Liver (tissue), 3 donors: ENCODE results near the gene SFMBT2.

Source experiments
- GABPA ChIP-seq, 2 donors: IDR thresholded peaks in 1 of 2; conservative IDR thresholded peaks in 1 of 2; 2 replicates each; pipeline ENCODE4 v1.6.1; 2016; ENCODE audit warnings: antibody characterized with exemption in 2 of 2, mild to moderate bottlenecking in 1 of 2, moderate library complexity in 1 of 2
- HNF4G ChIP-seq: IDR thresholded peaks from 2 replicates; pipeline ENCODE4 v1.6.1; 2016; ENCODE audit warnings: antibody characterized with exemption
- JUND ChIP-seq, 2 donors: IDR thresholded peaks; 2 replicates each; pipeline ENCODE4 v1.6.1; 2016; ENCODE audit warnings: antibody characterized with exemption in 2 of 2
- RAD21 ChIP-seq, 2 donors: IDR thresholded peaks; 2 replicates each; pipeline ENCODE4 v1.6.1; 2016; ENCODE audit warnings: antibody characterized with exemption in 2 of 2, mild to moderate bottlenecking in 2 of 2
- RXRA ChIP-seq, 2 donors: IDR thresholded peaks; 2 replicates each; pipeline ENCODE4 v1.6.1; 2017 to 2018; ENCODE audit warnings: antibody characterized with exemption in 2 of 2, mild to moderate bottlenecking in 1 of 2
- SP1 ChIP-seq: IDR thresholded peaks from 2 replicates; pipeline ENCODE4 v1.6.1; 2018; ENCODE audit warnings: antibody characterized with exemption, mild to moderate bottlenecking
- TAF1 ChIP-seq: conservative IDR thresholded peaks from 2 replicates; pipeline ENCODE4 v1.6.1; 2016; ENCODE audit warnings: antibody characterized with exemption, mild to moderate bottlenecking
- YY1 ChIP-seq: IDR thresholded peaks from 2 replicates; pipeline ENCODE4 v1.6.1; 2016; ENCODE audit warnings: antibody characterized with exemption, mild to moderate bottlenecking
- TF ChIP-seq, protein P1 (sequence below): fragments of 150-350 bp; IDR thresholded peaks from 2 replicates; pipeline ENCODE4 v1.5.1; 2017; ENCODE audit warnings: improper control_type of control experiment, low read depth, low read length; ENCODE audit not compliant: missing input control
- TF ChIP-seq, protein P2 (sequence below): IDR thresholded peaks from 2 replicates; pipeline ENCODE4 v1.6.1; 2016; ENCODE audit warnings: antibody characterized with exemption
- TF ChIP-seq, protein P3 (sequence below): IDR thresholded peaks from 2 replicates; pipeline ENCODE4 v1.6.1; 2016; ENCODE audit warnings: antibody characterized with exemption
- TF ChIP-seq, protein P4 (sequence below): IDR thresholded peaks from 2 replicates; pipeline ENCODE4 v1.6.1; 2016; ENCODE audit warnings: antibody characterized with exemption, mild to moderate bottlenecking
- donor health status: healthy.
- donor health status: healthy.

DNA sequence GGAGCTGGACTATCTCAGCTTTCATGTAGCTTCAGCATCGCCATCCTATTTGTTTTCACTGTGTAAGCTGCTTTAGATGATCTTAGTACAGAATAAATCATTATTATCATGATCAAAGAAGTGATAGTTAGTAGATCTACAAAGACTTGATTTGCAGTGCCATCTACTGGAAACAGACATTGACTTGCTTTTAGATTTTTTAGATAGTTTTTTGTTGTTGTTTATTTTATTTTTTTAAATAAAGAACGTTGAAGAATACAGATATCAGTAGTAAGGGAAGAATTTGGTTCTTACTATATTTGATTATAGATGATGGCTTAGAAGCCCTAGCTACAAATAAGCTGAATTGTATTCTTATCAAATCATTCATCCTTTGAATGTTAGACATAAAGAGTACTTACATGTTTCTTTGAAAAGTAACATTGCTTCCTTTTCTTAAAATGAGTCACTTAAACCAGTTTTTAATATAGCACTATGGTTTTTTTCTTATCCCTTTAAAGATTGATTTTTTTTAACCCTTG, 6.3 kb upstream of the SFMBT2 start:
- TF ChIP-seq, protein P1, sequence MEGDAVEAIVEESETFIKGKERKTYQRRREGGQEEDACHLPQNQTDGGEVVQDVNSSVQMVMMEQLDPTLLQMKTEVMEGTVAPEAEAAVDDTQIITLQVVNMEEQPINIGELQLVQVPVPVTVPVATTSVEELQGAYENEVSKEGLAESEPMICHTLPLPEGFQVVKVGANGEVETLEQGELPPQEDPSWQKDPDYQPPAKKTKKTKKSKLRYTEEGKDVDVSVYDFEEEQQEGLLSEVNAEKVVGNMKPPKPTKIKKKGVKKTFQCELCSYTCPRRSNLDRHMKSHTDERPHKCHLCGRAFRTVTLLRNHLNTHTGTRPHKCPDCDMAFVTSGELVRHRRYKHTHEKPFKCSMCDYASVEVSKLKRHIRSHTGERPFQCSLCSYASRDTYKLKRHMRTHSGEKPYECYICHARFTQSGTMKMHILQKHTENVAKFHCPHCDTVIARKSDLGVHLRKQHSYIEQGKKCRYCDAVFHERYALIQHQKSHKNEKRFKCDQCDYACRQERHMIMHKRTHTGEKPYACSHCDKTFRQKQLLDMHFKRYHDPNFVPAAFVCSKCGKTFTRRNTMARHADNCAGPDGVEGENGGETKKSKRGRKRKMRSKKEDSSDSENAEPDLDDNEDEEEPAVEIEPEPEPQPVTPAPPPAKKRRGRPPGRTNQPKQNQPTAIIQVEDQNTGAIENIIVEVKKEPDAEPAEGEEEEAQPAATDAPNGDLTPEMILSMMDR, result peak; percentile 50
- TF ChIP-seq, protein P2, sequence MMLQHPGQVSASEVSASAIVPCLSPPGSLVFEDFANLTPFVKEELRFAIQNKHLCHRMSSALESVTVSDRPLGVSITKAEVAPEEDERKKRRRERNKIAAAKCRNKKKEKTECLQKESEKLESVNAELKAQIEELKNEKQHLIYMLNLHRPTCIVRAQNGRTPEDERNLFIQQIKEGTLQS, result no peak
- TF ChIP-seq YY1 (no peak), GABPA (IDR thresholded peaks at IDR 0.05 in 1 of 2, conservative IDR thresholded peaks at IDR 0.05 in 1 of 2) (no peak), TAF1 (no peak), RAD21 (IDR thresholded peaks at IDR 0.05) (peak; percentile 83 to 87), SP1 (no peak), JUND (IDR thresholded peaks at IDR 0.05) (no peak), HNF4G (no peak), RXRA (IDR thresholded peaks at IDR 0.05) (no peak)
- TF ChIP-seq, protein P3, sequence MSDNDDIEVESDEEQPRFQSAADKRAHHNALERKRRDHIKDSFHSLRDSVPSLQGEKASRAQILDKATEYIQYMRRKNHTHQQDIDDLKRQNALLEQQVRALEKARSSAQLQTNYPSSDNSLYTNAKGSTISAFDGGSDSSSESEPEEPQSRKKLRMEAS, result no peak
- TF ChIP-seq, protein P4, sequence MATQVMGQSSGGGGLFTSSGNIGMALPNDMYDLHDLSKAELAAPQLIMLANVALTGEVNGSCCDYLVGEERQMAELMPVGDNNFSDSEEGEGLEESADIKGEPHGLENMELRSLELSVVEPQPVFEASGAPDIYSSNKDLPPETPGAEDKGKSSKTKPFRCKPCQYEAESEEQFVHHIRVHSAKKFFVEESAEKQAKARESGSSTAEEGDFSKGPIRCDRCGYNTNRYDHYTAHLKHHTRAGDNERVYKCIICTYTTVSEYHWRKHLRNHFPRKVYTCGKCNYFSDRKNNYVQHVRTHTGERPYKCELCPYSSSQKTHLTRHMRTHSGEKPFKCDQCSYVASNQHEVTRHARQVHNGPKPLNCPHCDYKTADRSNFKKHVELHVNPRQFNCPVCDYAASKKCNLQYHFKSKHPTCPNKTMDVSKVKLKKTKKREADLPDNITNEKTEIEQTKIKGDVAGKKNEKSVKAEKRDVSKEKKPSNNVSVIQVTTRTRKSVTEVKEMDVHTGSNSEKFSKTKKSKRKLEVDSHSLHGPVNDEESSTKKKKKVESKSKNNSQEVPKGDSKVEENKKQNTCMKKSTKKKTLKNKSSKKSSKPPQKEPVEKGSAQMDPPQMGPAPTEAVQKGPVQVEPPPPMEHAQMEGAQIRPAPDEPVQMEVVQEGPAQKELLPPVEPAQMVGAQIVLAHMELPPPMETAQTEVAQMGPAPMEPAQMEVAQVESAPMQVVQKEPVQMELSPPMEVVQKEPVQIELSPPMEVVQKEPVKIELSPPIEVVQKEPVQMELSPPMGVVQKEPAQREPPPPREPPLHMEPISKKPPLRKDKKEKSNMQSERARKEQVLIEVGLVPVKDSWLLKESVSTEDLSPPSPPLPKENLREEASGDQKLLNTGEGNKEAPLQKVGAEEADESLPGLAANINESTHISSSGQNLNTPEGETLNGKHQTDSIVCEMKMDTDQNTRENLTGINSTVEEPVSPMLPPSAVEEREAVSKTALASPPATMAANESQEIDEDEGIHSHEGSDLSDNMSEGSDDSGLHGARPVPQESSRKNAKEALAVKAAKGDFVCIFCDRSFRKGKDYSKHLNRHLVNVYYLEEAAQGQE, result no peak
